ENCODE data around the gene ZIC5.

Gene ZIC5

DNA sequence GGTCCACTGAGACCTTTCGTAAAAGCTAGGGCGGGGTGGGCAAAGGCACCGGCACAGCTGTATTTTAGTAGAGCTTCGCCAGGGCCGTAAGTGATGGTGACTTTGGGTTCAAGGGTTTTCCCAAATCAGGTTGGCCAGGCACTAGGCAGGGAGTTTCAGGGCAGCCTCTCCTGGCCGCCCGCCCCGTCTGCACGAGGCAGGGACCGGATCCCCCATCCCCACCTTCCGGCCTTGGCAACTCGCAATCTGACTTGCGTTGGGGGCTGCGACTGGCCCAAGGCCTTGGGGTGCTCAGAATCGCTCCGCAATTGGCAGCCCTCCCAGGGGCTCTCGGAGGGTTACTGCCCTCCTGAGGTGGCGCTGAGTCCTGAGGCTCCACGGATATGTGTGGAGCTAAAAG is 4.1 kb upstream of the ZIC5 start:
- DNase-seq = no peak

DNA sequence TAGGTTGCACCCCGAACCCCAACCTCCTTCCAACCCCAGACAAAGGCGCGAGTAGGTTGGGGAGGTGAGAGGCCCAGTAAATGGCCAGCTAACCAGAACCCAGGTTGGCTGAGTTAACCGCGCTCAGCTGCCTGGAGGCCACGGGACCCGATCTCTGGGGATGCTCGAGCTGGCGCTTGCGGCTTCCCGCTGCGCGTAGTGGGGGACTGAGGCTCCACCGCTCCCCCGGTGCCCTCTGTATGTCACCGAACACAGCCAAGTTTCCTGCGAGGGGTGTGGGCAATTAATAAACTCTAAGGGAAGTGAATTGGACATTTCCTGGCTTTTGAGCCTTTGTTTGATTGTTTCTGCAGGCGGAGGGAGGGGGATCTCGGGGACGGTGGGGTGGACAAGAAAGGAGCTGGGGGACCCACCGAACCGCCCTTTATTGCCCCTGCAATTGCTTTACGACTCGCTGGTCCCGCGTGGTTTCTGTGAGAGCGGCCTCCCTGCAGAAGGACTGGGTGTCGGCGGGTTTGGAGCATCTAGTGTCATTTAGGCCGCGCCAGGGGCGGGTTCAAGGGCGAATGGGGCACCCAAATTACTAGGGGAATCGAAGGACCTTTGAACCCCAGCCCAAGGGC is 3.5 kb upstream of the ZIC5 start:
- DNase-seq = no peak

DNA sequence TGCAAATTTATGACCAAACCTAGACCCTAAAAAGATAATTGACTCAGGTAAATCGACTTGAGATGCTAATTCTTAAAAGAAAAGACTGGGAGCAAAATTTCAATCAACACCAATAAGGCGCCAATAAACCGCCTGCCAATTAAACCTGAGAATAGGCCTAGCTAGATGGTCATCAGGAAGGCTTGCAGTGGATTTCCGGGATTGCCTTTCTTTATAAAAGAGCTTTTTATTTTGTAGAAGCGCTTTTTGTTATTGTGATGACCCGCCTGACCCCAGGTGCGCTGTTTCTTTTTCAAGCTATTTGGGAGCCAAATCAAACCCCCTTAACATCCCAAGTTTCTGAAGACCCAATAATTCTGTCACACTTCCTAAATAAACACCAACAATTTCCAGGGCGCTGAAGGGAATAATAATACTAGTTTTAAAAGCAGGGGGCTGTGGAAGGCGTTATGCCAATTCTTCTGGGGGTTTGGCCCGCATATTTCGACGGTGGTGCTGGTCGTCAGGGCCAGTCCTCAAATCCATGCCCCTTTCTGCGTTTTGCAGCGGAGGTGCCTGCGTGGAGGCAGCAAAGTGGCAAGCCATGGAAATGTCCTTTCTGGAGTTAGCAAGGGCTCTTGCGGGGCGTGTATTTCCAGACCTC is 2.9 kb upstream of the ZIC5 start:
- DNase-seq = no peak

DNA sequence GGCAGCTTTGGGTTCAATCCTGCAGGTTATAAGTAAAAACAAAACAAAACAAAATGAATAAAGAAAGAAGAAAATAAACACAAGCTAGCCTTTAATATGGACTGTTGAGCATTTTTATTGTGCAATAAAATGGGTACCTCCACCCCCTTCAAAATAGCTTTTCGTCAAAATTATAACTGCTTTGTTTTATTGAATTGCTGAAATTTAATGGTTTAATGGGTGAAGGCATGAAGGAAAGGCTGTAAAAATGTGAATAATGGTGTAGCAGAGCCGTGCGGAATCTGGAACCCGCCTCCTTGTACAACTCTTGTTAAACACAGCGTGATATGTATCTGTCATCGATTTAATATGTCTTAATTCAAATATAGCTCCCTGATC is 2.2 kb upstream of the ZIC5 start:
- DNase-seq = no peak

DNA sequence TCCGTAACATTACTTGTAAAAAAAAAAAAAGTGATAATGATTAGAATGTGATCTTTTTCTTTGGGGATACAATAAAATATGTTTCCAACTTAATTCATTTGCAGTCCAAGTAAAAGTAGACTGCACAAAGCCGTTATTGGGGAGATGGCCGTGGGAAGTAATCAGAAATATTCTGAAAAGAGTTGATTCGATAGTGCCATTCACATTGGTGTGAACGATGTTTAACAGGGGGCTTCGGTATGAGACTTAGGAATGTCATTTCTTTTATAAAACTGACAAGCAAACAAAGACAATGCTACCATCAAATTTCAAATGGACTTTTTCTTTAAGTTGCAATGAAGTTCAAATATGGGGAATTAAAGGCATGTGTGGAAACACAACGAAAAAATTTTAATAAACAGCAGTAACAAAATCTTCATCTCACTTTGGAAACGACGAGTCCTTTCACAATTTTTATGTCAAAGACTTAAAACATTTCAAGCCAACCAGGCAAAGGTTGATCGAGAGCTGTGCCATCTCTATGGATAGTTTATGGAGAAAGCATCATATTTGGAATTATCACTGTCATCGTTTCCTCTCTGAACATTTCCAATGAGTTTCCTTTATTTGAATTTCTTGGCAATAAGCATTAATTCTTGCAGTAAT is 1.7 kb upstream of the ZIC5 start:
- no peak for DNase-seq

DNA sequence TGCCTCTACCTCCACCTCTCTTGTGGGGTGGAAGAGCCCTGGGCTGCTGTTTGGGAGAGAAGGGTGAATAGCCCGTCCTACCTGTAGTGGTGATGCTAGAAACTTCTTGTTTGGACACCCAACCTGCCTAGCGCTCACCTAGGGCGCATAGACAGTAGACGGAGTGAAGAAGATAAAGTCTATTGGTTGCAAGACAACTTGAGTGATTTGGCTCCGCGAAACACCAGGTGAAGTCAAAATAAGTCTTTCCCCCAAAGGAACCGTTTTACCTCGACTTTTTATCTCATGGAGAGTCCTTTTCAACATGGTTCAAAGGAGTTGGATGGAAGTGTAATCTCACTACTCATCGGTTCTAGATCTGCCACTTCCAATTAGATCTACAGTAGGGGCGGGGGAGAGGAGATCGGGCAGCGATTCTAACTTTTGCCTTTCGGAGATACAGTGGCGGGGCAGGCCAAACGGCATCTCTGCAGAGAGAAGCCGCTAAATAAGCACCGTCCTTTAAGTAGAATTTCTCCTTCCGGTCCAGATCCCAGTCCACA is 694 bp upstream of the ZIC5 start:
- DNase-seq = no peak

DNA sequence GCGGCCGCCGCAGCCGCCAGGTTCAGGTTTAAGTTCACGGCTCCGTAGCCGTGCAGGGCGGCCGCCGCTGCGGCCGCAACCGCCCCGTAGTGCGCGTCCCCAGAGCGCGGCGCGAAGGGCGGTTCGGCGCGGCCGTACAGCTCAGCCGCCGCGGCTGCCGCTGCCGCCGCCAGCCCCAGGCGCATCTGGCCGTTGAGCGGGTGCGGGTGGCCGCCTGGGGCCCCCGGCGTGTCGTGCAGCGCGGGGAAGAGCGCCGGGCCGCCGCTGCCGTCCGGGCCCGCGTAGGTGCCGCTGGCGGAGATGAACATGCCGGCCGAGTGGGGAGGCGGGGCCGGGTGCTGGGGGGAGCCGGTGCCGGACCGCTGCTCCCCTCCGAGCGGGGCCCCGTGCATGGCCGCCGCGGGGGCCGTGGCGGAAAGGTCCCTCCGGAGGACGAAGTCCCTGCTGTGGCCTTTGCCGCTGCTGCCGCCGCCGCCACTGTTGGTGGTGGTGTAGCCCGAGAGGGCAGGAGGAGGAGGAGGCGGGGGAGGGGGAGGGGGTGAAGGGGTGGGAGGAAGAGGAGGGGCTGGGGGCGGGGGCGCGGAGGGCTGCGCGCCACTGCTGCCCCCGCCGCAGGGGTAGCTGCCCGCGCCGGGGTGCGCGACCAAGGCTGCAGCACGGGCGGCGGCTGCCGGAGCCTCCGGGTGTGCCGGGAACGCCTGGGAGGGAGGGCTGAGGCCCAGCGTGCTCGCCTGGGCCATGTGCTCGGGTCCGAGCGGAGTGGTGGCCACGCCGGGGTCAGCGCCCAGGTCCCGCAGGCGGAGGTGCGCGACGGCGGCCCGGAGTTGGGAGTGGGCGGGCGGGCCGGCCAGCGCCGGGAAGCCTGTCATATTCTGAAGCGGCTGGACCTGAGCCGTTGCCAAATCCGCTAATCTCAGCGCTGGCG is 654 bp downstream of the ZIC5 start:
- DNase-seq = peak; percentile 40

DNA sequence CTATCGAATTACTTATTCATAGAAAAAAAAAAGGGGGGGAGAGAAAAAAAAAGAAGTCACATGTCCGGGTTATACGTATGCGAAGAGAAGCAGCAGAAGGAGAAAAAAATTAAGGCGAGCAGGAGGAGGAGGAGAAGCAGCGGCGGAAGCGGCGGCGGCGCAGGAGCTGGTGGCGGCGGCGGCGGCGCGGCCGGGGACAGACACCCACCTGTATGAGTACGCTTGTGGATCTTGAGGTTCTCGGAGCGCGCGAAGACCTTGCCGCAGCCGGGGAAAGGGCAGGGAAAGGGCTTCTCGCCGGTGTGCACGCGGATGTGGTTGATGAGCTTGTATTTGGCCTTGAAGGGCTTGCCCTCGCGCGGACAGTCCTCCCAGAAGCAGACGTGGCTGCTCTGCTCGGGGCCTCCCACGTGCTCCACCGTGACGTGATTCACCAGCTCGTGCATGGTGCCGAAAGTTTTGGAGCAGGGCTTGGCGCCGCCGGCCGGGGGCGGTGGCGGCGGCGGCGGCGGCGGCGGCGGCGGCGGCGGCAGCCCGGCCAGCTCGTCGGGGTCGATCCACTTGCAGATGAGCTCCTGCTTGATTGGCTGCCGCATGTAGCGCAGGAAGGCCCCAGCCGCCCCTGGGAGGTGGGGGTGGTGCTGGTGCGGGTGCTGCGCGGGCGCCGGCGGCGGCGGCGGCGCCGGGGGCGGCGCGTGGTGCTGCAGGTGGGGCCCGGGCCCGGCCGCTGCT is 1.5 kb downstream of the ZIC5 start:
- peak; percentile 84 for DNase-seq

DNA sequence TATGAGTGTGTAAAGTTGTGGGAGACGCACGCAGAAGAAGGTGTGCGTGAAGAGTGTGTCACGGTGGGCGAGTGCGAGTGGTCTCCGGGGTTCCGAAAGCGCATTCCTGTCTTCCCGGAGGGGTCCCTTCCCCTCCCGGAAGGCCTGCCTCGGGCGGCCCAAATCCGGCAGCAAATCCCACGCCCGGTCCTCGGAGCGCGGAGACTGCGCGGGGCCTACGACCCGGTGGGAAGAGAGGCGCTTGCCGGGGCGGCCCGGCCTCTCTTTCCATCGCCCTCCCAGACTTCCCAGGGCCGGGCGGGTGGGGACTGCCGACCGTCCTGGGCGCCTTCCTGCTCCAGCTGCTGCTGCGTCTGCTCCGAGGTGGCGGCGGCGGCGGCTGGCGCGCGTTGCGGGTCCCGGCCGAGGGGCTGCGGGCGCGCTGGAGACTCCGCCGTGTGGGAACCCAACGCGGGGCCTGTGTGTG is 2.1 kb downstream of the ZIC5 start:
- DNase-seq = no peak

DNA sequence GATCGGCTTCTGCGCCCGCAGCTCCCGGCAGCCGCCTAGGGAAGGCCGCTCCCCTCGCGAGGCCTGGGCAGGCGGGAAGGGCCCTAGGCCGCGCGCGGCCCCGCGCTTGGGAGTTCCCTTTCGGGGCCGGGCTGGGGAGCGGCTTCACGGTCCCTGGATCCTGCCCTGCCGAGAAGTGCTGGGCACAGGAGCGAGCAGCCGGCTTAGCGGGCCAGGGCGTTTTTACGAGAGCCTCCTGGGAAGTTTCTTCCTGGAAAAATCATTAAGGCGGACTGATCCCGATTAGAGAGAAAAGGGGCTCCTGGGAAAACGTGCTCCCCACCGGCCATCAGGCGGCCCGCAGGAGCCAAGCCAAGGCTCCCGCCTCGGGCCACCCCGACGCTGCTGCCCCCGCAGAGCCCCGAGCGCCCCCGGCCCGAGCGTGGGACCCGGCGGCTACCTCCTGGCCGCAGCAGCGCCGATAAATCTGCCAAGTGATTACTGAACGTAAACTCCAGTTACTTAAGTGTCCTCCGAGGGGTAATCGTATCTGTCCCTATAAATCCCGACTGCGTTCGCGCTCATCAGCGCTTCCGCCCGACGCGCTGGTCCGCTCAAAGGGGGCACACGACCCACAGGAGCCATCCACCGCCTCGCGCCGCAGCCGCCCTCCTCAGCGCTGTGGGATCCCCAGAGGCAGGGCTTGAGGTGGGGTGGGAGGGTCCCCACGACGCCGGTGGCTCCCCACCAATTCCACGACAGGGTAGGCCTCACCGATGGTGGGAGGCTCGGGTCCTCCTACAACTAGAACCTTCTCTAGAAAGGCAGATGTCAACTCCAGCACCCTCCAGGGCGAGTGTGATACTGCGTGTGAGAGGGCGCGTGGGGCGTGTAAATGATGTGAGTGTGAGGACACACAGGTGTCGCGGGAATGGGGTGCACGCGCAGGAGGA is 2.8 kb downstream of the ZIC5 start:
- DNase-seq = peak; percentile 46

DNA sequence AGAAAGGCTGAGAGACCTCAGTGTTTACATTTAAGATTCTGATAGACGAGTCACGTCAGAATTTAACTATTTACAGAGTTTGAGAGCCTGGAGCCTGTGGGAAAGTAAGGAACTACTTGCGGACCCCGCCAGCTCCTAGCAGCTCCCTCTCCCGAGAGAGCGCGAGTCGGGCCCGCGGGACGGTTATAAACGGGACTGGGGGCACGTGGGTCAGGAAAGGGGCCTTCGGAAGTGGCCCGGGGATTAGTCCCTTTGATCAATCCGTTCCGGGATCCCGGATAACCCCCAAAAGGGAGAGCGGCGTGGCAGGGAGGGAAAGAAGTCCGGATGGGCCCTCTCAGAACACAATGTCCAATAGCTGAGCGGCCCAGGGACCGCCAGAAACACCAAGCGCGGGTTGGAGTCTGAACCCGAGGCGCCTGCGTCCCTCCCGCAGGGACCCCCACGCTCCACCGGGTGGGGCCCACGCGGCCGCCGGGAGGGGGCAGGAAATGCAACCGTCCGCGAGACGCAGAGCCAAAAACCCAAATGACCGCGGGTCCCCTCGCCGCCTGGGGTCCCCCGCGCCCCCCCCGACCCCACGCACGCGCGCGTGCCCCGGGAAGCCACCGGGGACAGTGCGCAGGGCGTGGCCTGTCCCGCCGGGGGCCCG is 3.6 kb downstream of the ZIC5 start:
- no peak for DNase-seq

DNA sequence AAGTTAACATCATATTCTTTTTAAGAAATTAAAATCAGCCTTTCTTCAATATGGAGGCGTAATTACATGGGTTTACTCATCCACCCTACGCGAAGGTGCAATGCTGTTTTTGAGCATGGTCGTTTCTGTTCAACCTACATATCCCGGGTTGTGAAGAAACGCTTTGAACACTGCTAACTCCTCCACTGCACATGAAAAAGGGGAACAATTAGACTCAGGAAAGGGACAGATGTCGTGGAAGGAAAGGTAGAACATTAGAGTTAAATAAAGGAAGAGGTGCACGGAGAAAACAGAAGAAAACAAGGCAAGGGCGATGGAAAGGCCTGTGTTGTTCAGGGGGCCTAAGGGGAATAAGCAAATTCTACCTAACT is 4.1 kb downstream of the ZIC5 start:
- DNase-seq = no peak

DNA sequence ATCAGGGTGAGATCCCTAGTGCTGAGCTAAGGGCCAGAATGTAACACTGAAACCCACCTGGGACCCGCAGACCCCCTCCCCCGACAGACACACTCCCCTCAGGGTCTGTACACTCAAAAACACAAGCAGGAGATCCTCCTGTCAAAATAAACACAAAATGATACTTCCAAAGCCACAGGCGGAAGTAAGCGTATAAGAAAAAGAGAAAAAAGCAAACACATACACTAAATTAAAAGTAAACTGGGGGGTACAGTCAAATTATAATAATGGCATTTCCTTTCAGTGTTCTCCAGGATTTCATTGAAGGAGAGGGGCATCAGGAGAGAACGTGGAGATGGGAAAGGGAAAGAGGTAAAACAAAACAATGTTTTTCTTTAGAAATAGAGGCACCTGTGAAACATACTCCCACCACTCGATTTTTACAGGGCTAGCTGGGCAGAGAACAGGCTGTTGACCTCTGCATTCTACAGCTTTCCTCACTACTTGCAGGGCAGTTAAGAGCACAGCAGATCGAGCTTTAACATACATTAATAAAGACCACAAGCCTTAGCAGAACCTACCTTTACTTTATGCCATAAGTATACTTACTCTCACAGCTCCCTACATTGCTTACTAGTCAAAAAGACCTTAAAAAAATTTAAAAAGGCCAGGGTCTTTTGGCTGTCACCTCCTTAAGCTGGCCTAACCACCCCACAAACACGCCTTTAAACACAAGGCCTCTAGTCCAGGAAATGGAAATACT is 5.3 kb downstream of the ZIC5 start:
- no peak for DNase-seq

DNA sequence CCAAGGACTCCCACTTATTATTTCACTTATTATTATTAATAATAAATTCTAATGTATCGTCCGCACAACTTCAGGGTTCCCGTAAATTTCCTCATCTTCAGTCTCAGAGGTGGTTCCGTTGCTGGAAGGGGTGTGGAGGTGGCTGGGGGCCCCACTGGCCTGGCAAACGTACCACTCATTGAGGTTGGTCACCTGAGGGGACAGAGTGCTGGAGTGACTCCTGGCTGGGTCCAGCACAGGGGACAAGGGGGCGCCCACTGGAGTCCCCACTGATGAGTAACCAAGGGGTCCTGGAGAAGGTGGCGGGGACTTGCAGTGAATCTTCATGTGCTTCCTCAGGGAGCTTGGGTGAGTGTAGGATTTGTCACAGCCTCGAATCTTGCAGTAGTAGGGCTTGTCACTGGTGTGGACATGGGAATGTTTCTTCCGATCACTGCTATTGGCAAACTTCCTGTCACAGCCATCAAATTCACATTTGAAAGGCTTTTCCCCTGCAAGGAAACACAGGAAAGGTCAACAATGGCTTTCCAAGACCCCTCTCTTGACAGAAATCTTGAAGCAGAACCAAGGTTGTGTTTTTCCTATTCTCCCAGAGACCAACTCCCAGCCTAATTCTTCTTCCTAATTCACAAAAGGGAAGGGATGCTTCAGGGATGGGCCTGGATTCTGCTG is 6.1 kb downstream of the ZIC5 start:
- no peak for DNase-seq

DNA sequence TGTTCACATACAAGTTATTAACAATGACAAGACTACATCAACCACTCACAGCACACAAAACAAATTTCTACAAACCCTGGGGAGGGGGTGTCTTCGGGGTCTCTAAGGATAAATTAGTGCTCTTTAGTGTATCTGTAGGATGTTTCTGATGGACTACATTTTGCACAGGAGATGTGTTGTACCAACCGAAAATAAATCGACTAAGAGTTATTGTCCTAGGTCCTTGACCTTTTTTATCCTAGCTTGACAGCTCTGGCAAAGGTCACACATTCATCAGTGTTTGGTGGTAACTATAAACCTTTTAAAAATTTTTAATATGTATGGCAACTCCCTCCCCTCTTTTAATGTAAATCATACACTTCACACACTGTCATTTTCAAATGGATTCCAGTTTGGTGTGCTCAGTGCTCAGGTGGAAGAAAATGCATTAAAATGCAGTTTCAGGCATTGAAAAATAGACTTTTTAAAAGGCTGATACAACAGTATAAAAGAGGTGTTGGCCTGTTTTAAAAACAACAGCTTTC is 7.7 kb downstream of the ZIC5 start:
- DNase-seq = no peak

DNA sequence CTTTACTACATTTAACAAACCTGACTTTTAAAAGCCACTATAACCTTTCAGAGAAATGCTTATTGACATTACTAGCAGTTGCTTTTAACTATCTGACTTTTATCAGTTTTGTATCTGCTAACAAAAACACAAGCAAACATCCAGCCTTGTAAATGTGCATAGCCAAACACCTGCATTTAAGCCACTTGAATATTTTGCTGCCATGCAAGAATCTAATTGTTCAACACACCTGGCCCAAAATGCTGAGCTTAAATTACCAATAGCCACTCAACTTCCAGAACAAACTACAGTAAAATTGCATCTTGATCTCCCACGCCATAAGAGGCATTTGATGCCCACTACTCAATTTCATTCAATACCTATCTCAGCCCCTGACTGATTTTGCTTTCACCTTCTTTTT is 9.3 kb downstream of the ZIC5 start:
- DNase-seq = no peak

DNA sequence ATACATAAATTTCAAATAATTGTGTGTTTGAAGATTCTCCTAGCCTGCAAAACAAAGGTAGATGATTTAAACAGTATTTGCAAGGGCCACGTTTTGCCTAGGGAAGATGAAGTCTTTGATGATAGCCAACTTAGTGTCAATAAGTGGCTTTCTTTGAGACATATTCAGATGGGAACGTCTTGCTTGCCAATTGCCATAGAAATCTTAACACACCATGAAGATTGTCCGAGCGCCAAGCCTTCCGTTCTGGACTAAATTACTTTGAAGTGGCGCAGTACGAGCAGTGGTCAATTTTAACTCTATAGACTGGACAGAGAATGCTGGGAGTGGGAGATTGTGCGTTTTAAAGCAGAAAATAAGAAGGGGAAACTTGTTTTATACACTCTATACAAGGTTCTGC is 9.9 kb downstream of the ZIC5 start:
- DNase-seq = no peak

DNA sequence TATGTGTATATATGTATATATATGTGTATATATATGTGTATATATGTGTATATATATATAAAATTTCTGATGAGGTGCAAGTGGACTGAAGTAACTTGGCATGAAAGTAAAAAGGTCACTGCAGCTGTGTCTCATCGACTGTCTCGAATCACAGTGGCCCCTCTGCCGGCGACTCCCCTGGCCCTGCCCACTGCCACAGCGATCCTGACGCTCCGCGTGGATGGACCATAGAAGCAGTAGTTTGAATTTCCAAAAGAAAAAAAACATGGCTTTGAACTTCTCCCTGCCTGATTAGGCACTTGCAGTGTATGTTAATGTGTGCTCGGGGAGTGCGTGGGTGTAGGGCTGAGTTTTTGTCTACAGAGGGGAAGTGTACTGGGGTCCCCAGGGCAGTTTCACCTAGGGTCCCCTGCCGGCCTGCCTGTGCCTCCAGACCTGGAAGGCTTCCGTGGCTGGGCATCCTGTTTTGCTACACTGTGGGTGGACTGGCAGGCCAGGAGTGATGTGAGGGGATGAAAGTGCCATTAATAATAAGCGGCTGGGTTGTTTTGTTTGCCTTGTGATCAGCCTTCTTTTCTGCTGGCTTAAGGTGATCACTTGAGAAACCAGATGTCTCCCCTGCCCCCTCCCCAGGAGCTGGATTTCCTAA is 10.8 kb downstream of the ZIC5 start:
- no peak for DNase-seq
